HT-29 (cell line): Measurements from ENCODE around the gene CUL7. TPM values are rescaled to one million over a fixed set of nuclear protein-coding genes. Genes with fewer than 3 reads are reported as not detected.
A peak's percentile ranks its signal among the peaks of the same experiment; 100 is the strongest.
"Not testable (repeated sequence)": the region's sequence is repeated elsewhere in the genome, so short reads cannot be mapped to it uniquely, and the experiment has no call there.

ENCODE experiments used
- DNase-seq: peaks from one replicate; pipeline ENCODE4 v3.0.0-alpha.2; 2015; ENCODE audit warnings: low spot score
- total RNA-seq: library from RNA; depleted of rRNA; stranded (reverse); fragments of >200 nt; shearing (Covaris generic); gene quantifications from 2 replicates; pipeline ENCODE4 v1.2.3, GENCODE V29; 2014; rRNA removed

The CUL7 gene
- total RNA-seq, 1 experiment from 2014 or later, result 21.1 TPM

DNA sequence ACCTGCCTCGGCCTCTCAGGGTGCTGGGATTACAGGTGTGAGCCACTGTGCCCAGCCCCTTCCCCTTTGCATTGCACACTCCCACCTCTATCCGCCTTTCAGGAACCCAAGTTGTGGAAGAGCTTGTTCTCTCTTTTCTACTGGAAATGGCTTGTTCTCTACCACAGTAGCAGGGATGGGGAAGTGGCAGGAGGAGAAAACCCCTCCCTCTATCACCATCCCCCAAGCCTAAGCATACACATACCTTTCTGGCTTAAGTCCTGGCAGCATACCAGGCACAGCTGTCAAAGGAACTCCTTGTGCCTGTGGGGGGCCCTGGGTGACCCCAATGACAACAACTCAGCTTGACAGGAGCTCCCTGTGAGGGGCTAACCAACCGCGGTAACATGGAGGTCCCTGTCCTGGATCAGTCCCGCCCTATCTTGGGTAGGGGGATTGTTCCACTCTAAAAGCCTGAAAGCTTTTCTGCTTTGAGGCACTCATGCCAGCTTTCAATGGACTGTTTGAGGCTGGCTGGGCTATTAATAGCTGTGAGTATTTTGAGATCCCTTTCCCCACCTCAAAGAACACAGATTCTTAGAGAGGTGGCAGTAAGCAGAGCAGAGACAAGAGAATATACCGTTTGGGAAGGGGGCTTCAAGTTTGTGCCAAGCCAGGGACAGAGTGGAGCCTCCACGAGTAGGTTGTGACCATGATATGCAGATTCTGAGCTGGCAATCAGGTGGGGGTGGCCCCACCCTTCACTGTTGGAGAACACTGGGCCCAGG, 37.3 kb downstream of the CUL7 start:
- no peak for DNase-seq

DNA sequence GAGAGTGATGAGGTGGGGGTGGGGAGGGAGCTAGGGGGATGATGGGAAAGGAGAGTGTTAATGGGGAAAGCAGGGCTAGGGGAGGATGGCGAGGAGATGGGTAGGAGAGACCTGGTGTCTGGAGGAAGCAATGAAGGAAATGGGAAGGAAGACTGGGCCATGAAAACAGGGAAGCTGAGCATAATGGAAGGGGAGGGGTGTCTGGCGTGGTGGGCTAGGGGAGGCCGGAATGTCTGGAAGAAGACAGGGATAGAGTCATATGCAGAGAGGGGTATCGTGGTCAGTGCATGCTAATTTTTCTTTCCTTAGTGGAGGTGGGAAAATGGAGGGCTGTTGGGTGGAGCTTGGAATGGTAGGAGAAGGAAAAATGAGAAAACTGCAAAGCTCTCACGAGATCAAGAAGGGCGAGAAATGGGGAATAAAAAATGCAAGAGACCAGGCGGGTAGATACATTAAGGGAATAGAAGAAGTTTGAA, 39.2 kb downstream of the CUL7 start:
- no peak for DNase-seq

DNA sequence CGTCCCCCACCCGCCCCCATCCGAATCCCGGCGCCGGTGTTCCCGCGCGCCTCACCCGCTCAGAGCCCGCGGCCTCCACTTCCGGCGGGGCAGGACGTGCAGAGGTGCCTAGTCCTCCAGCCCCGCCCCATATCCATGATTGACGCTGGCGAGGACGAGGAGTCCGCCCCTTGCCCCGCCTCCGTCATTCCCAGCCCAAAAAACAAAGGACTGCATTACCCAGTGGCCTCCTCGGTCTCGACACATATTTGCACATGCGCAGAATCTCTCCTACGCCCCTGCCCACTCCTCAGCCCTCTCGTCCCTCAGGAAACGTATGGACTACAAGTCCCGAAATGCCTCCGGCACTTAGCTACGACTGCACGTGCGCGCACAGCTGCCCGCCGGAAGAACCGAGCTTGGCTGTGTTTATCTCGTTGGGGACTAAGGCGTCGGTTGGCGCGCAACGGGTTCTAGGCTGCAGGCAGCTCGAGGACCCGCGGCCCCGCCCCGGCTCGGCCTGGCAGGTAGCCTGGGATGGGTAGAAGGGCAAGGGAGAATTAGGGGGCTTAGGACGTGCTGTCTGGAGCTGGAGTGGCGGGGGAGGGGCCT, 39.7 kb downstream of the CUL7 start, which contains the start of the genes KLHDC3 and MEA1:
Gene KLHDC3, plus strand, starts transcription at position 407 of the 591 bp plus-strand sequence. CDS start 2,944 bp downstream, outside the sequence.
Gene MEA1, minus strand, starts transcription at position 104 of the 591 bp plus-strand sequence. CDS start 133 bp downstream, outside the sequence.
- DNase-seq, result peak; percentile 98

DNA sequence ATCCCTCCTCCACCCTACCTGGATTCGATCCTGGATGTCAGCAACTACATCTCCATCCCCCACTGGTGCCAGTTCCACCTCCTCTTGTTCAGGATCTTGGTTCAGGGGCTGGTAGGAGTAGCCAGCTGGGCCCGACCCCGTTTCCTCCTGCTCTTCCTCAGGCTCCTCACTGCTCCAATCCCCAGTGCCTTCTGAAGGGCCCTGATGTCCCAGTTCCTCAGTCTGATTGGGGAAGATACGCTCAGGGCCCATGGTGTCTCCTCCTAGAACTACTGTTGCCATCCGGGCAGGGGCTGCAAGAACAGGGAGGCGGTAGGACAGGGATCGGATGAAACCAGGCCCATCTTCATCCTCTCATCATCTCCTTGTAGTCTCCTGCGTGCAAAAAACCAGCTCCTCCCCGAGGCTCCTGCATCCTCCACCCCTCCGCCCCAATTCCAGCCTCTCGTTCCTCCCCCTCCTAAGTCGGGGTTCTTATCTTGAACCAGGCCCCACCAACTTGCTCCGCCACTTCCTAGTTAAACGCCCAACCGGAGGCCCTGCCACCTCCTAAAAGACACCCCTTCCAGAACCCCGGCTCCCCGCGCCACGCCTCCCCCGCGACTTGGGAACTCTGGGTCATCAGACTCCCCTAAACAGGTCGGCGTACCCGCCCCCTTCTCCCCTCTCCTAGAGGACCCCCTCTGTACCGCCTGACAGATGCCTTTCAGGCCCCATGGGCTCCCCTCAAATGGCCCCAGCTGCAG, 40.4 kb downstream of the CUL7 start:
- peak; percentile 19 for DNase-seq

DNA sequence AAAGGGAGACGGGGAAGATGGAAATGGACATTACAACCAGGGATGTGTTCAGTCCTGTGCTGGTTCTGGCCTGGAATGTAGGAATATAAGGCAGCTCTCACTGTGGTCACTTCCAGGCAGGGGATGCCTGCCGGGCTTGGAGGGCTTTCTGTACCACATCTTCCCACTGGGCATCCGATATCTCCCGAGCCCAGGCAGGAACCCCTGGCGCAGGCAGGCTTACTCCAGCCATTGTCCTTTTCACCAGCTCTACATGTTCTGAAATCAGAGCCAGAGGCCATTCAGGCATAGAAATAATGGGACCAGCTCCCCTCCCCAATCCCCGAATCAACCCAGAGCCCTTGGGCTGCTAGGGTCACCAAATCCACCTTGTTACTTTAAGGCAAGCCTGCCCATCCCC, 41.3 kb downstream of the CUL7 start:
- DNase-seq, result no peak

DNA sequence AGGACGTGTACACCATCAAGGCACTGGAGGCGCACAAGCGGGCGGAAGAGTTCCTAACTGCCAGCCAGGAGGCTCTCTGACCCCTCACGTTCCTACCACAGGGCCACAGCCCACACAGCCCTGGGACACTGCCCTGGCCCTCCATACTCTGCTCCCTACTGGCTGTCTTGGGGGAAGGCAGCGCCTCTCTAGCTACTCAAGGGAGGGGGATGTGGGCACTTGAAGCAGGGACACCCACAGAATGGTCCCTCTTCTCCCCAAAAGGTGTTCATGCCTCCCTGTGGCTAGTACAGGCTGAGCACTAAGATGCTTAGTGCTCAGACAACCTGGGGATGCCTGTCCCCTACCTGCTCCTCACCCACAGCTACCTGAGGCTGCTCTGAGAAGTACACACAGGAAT, 42.4 kb downstream of the CUL7 start:
- no peak for DNase-seq

DNA sequence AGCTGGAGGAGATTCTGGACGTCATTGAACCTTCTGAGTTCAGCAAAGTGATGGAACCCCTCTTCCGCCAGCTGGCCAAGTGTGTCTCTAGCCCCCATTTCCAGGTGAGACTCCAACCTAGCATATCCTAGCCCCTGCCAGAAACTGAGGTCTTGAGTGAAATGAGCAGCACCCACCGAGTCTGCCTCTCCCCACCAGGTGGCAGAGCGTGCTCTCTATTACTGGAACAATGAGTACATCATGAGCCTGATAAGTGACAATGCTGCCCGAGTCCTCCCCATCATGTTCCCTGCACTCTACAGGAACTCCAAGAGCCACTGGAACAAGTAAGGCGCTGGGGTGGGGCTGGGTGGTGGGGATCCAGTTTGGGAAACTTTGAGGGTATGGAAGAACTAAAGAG, 44.5 kb downstream of the CUL7 start:
- DNase-seq, result peak; percentile 67

DNA sequence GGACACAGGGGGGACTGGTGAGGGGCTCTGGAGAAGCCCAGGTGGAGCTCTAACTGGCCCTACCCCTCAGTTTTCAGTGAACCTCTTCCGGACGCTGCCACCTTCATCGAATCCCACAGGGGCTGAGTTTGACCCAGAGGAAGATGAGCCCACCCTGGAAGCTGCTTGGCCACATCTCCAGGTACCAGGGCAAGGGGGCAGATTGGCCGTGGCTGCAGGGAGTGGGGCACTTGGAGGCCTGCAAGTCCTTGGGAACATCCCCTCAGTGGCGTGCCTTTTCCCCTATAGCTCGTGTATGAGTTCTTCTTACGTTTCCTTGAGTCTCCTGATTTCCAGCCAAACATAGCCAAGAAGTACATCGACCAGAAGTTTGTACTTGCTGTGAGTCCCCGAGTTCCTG, 46.5 kb downstream of the CUL7 start:
- no peak for DNase-seq

DNA sequence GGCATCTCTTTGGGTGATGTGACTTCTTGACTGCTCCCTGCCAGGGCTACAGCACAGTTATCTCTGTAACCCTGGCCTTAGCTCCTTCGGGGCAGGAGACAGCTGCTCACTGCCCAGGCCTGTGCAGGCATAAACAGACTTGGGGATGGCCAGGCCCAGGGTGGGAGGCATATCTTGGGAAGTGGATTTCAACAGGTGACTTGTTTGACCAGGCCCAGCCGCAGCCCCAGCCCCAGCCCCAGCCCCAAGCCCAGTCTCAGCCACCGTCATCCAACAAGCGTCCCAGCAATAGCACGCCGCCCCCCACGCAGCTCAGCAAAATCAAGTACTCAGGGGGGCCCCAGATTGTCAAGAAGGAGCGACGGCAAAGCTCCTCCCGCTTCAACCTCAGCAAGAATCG, 47.4 kb downstream of the CUL7 start:
- no peak for DNase-seq

- no peak for DNase-seq
Observed at GRCh38 chr6:43005844-43006243, 47.8 kb downstream of the CUL7 start.

GRCh38 chr6:43001843-43002242, 51.8 kb downstream of the CUL7 start:
- no peak for DNase-seq

- not testable (repeated sequence) for DNase-seq
Observed at GRCh38 chr6:42998205-42998604, 55.4 kb downstream of the CUL7 start.

DNA sequence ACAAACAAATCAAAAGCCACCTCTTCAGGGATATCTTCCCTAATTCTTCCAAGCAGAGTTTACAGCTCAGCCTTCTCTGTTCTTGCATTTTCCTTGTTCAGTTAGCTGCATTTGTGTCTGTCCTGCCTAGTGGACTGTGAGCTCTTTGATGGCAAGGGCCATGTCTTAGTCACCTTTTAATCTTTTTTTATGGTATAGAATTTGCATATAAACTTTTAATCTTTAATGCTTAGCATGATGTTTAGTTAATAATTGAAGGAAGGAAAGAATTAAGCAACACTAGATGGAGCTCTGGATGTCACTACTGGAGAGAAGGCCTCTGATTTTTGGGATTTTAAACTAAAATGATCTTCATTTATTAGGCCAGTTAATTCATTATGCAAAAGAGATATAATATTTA, 57.1 kb downstream of the CUL7 start:
- peak; percentile 51 for DNase-seq

GRCh38 chr6:42993445-42993844, 60.2 kb downstream of the CUL7 start:
- DNase-seq, result no peak

- no peak for DNase-seq
Observed at GRCh38 chr6:42989923-42990322, 63.7 kb downstream of the CUL7 start.

GRCh38 chr6:42988486-42989020, 65.1 kb downstream of the CUL7 start:
- DNase-seq, result no peak

Other genes with a start within 250 kb of the CUL7 start
- 63.6 and 67.1 TPM in 2 replicates for gene RPL7L1, start 174.2 kb downstream of the CUL7 start, total RNA-seq
- not detected in 2 replicates for gene PTCRA, start 137.8 kb downstream of the CUL7 start, total RNA-seq
- gene CNPY3, start 124.4 kb downstream of the CUL7 start, total RNA-seq, result 50.2 and 54.5 TPM in 2 replicates
- gene GNMT, start 93.1 kb downstream of the CUL7 start, total RNA-seq, result not detected in 2 replicates
- gene PEX6, start 74.7 kb downstream of the CUL7 start, total RNA-seq, result 40.9 and 50.5 TPM in 2 replicates
- 48.1 and 53.4 TPM in 2 replicates for gene PPP2R5D, start 69.3 kb downstream of the CUL7 start, total RNA-seq
- gene MEA1, start 39.9 kb downstream of the CUL7 start, total RNA-seq, result 91.0 and 91.3 TPM in 2 replicates
- gene KLHDC3, start 39.6 kb downstream of the CUL7 start, total RNA-seq, result 120 and 126 TPM in 2 replicates
- gene RRP36, start 32.2 kb downstream of the CUL7 start, total RNA-seq, result 76.7 and 82.0 TPM in 2 replicates
- 54.4 and 79.1 TPM in 2 replicates for gene MRPL2, start 5.6 kb upstream of the CUL7 start, total RNA-seq
- 47.6 and 58.8 TPM in 2 replicates for gene KLC4, start 5.8 kb upstream of the CUL7 start, total RNA-seq
- gene PTK7, start 22.5 kb upstream of the CUL7 start, total RNA-seq, result 48.0 and 56.3 TPM in 2 replicates
- gene SRF, start 117.4 kb upstream of the CUL7 start, total RNA-seq, result 49.2 and 57.4 TPM in 2 replicates
- gene CUL9, start 128.3 kb upstream of the CUL7 start, total RNA-seq, result 13.5 and 17.2 TPM in 2 replicates
- gene DNPH1, start 175.6 kb upstream of the CUL7 start, total RNA-seq, result 125 and 130 TPM in 2 replicates
- 0.73 and 0.79 TPM in 2 replicates for gene TTBK1, start 189.6 kb upstream of the CUL7 start, total RNA-seq
- gene SLC22A7, start 244.4 kb upstream of the CUL7 start, total RNA-seq, result not detected in 2 replicates